ENCODE data around the gene NGEF. TPM values are rescaled to one million over a fixed set of nuclear protein-coding genes. Genes with fewer than 3 reads are reported as not detected.

Gene NGEF
- polyA plus RNA-seq, 1 donor from 2014 or later, result not detected

GRCh38 chr2:232875256-232876121, 137.6 kb downstream of the NGEF start:
- Mint-ChIP-seq H3K4me3 (peak overlapping the region; percentile 37 to 87 (median 78)), H3K4me1 (peaks cover 2 to 10% (median 5%) of the 10 kb centered on the region in 3 donors), H3K36me3 (no peaks in the 10 kb centered on the region), H3K27me3 (peaks cover 3% of the 10 kb centered on the region), H3K9me3 (no peaks in the 10 kb centered on the region), H3K27ac (peak overlapping the region in 1 of 3 donors; percentile 55)

GRCh38 chr2:232874677-232875223, 138.3 kb downstream of the NGEF start:
- Mint-ChIP-seq H3K4me3 (peak overlapping the region in 3 of 4 donors; percentile 30 to 84 (median 37)), H3K36me3 (no peaks in the 10 kb centered on the region), H3K9me3 (no peaks in the 10 kb centered on the region), H3K27me3 (peaks cover 3% of the 10 kb centered on the region), H3K27ac (peak overlapping the region in 1 of 3 donors; percentile 21), H3K4me1 (peaks cover 2 to 10% (median 5%) of the 10 kb centered on the region in 3 donors)

GRCh38 chr2:232873909-232874641, 139.0 kb downstream of the NGEF start:
- peak overlapping the region in 2 of 3 donors; percentile 21 to 44 for H3K27ac Mint-ChIP-seq
- H3K4me1 Mint-ChIP-seq, result peaks cover 4 to 10% (median 5%) of the 10 kb centered on the region in 3 donors
- no peaks in the 10 kb centered on the region for H3K36me3 Mint-ChIP-seq
- H3K9me3 Mint-ChIP-seq, result no peaks in the 10 kb centered on the region
- peak overlapping the region; percentile 1 to 43 (median 23) for H3K4me3 Mint-ChIP-seq
- peaks cover 4% of the 10 kb centered on the region for H3K27me3 Mint-ChIP-seq

- Mint-ChIP-seq H3K4me1 (peaks cover 4 to 10% (median 5%) of the 10 kb centered on the region in 3 donors), H3K9me3 (no peaks in the 10 kb centered on the region), H3K4me3 (no peak overlapping the region), H3K36me3 (no peaks in the 10 kb centered on the region), H3K27ac (no peak overlapping the region), H3K27me3 (peaks cover 4% of the 10 kb centered on the region)
Measured at GRCh38 chr2:232873292-232873908, 139.7 kb downstream of the NGEF start.

GRCh38 chr2:232872826-232873225, 140.2 kb downstream of the NGEF start:
- H3K9me3 Mint-ChIP-seq, result no peaks in the 10 kb centered on the region
- peaks cover 4 to 10% (median 5%) of the 10 kb centered on the region in 3 donors for H3K4me1 Mint-ChIP-seq
- peak overlapping the region in 1 of 4 donors; percentile 20 for H3K4me3 Mint-ChIP-seq
- H3K27ac Mint-ChIP-seq, result no peak overlapping the region
- H3K36me3 Mint-ChIP-seq, result no peaks in the 10 kb centered on the region
- peaks cover 4% of the 10 kb centered on the region for H3K27me3 Mint-ChIP-seq

GRCh38 chr2:232871835-232872736, 141.0 kb downstream of the NGEF start:
- no peak overlapping the region for H3K27ac Mint-ChIP-seq

GRCh38 chr2:232871418-232871834, 141.6 kb downstream of the NGEF start:
- Mint-ChIP-seq H3K4me1 (peaks cover 2 to 10% (median 5%) of the 10 kb centered on the region in 3 donors), H3K36me3 (peaks cover 2% of the 10 kb centered on the region), H3K4me3 (no peak overlapping the region), H3K27me3 (peaks cover 4% of the 10 kb centered on the region), H3K27ac (no peak overlapping the region), H3K9me3 (no peaks in the 10 kb centered on the region)

More at GRCh38 chr2:232871835-232872736, 141.0 kb downstream of the NGEF start:
- Mint-ChIP-seq H3K27me3 (peaks cover 4% of the 10 kb centered on the region), H3K9me3 (no peaks in the 10 kb centered on the region), H3K4me3 (peak overlapping the region in 1 of 4 donors; percentile 20), H3K4me1 (peaks cover 2 to 10% (median 5%) of the 10 kb centered on the region in 3 donors), H3K36me3 (peaks cover 2% of the 10 kb centered on the region)

- H3K4me1 Mint-ChIP-seq, result peaks cover 2 to 10% (median 5%) of the 10 kb centered on the region in 3 donors
- H3K9me3 Mint-ChIP-seq, result no peaks in the 10 kb centered on the region
- peaks cover 2% of the 10 kb centered on the region for H3K36me3 Mint-ChIP-seq
- H3K4me3 Mint-ChIP-seq, result peak overlapping the region in 1 of 4 donors; percentile 40
- H3K27me3 Mint-ChIP-seq, result peaks cover 4% of the 10 kb centered on the region
- no peak overlapping the region for H3K27ac Mint-ChIP-seq
Measured at GRCh38 chr2:232870766-232871371, 142.2 kb downstream of the NGEF start.

GRCh38 chr2:232870018-232870765, 142.9 kb downstream of the NGEF start, which contains the start of gene SNORC:
TSS of gene SNORC (plus strand) at chr2:232870264. CDS start at chr2:232870342, 78 bp downstream.
- peak within 1 kb of the TSS in 1 of 4 donors; percentile 40 for H3K4me3 Mint-ChIP-seq
- H3K36me3 Mint-ChIP-seq, result peaks cover 2% of the 10 kb centered on the region
- H3K27ac Mint-ChIP-seq, result no peak within 1 kb of the TSS
- H3K4me1 Mint-ChIP-seq, result peaks cover 2 to 5% (median 5%) of the 10 kb centered on the region in 3 donors
- H3K9me3 Mint-ChIP-seq, result no peaks in the 10 kb centered on the region
- H3K27me3 Mint-ChIP-seq, result peaks cover 4% of the 10 kb centered on the region

GRCh38 chr2:232869138-232870017, 143.7 kb downstream of the NGEF start:
- peaks cover 1% of the 10 kb centered on the region for H3K27me3 Mint-ChIP-seq
- no peak overlapping the region for H3K27ac Mint-ChIP-seq
- peaks cover 2% of the 10 kb centered on the region for H3K36me3 Mint-ChIP-seq
- H3K4me1 Mint-ChIP-seq, result peaks cover 2 to 5% (median 3%) of the 10 kb centered on the region in 3 donors
- no peaks in the 10 kb centered on the region for H3K9me3 Mint-ChIP-seq
- H3K4me3 Mint-ChIP-seq, result no peak overlapping the region

- peaks cover 2% of the 10 kb centered on the region for H3K36me3 Mint-ChIP-seq
- no peaks in the 10 kb centered on the region for H3K9me3 Mint-ChIP-seq
- no peak overlapping the region for H3K4me3 Mint-ChIP-seq
- H3K27me3 Mint-ChIP-seq, result peaks cover 1% of the 10 kb centered on the region
- H3K27ac Mint-ChIP-seq, result no peak overlapping the region
- H3K4me1 Mint-ChIP-seq, result peaks cover 0 to 2% (median 0%) of the 10 kb centered on the region in 3 donors
Measured at GRCh38 chr2:232866104-232866503, 147.0 kb downstream of the NGEF start.

GRCh38 chr2:232865165-232865564, 147.9 kb downstream of the NGEF start:
- Mint-ChIP-seq H3K9me3 (no peaks in the 10 kb centered on the region), H3K27ac (no peak overlapping the region), H3K36me3 (peaks cover 2% of the 10 kb centered on the region), H3K4me3 (no peak overlapping the region), H3K4me1 (peaks cover 0 to 2% (median 0%) of the 10 kb centered on the region in 3 donors), H3K27me3 (peaks cover 1% of the 10 kb centered on the region)

All from IgD-negative memory B cell (primary cell).